ENCODE data around the gene CBY1. TPM values are rescaled to one million over a fixed set of nuclear protein-coding genes. Genes with fewer than 3 reads are reported as not detected.

CBY1 gene
- total RNA-seq, 4 donors from 2014 or later, result 14.9 to 33.8 (median 17.4) TPM

GRCh38 chr22:38716826-38717225 lies 60.4 kb downstream of the CBY1 start:
- no peak for TF ChIP-seq CTCF (IDR thresholded peaks at IDR 0.05; ENCODE audit: low read depth)

- TF ChIP-seq CTCF (IDR thresholded peaks at IDR 0.05; ENCODE audit: low read depth), result no peak
Measured at GRCh38 chr22:38717244-38717643, 60.8 kb downstream of the CBY1 start.

GRCh38 chr22:38718414-38718813 lies 62.0 kb downstream of the CBY1 start:
- no peak for TF ChIP-seq CTCF (IDR thresholded peaks at IDR 0.05; ENCODE audit: low read depth)

- no peak for TF ChIP-seq CTCF (IDR thresholded peaks at IDR 0.05; ENCODE audit: low read depth)
Measured at GRCh38 chr22:38719196-38719595, 62.8 kb downstream of the CBY1 start.

GRCh38 chr22:38720350-38720749 lies 63.9 kb downstream of the CBY1 start:
- no peak for TF ChIP-seq CTCF (IDR thresholded peaks at IDR 0.05; ENCODE audit: low read depth)

- no peak for TF ChIP-seq CTCF (IDR thresholded peaks at IDR 0.05; ENCODE audit: low read depth)
Measured at GRCh38 chr22:38721551-38721950, 65.1 kb downstream of the CBY1 start.

Other genes with a start within 250 kb of the CBY1 start
- not detected for gene KCNJ4, start 201.4 kb upstream of the CBY1 start, total RNA-seq
- 10 to 100 TPM; 12.8 to 32.0 (median 20.1) TPM for gene KDELR3, start 188.5 kb upstream of the CBY1 start, total RNA-seq
- 100 to 1,000 TPM; 390 to 637 (median 507) TPM for gene DDX17, start 150.3 kb upstream of the CBY1 start, total RNA-seq
- 1 to 10 TPM in 2 of 4 donors, not detected in 2; 2.9 to 5.1 TPM for gene DMC1, start 86.5 kb upstream of the CBY1 start, total RNA-seq
- 1 to 10 TPM in 1 of 4 donors, under 1 TPM in 1, not detected in 2; 0.88 to 1.9 TPM for gene FAM227A, start 246 bp upstream of the CBY1 start, total RNA-seq
- gene TOMM22, start 25.3 kb downstream of the CBY1 start, total RNA-seq, result 10 to 100 TPM; 26.6 to 52.2 (median 30.0) TPM
- 10 to 100 TPM; 35.9 to 59.2 (median 50.0) TPM for gene JOSD1, start 44.3 kb downstream of the CBY1 start, total RNA-seq
- 10 to 100 TPM; 15.7 to 35.2 (median 30.0) TPM for gene GTPBP1, start 49.3 kb downstream of the CBY1 start, total RNA-seq
- gene SUN2, start 99.4 kb downstream of the CBY1 start, total RNA-seq, result 100 to 1,000 TPM; 177 to 749 (median 361) TPM
- 10 to 100 TPM in 2 of 4 donors, 1 to 10 TPM in 2; 5.8 to 14.3 (median 8.8) TPM for gene DNAL4, start 137.5 kb downstream of the CBY1 start, total RNA-seq
- 1 to 10 TPM; 2.0 to 5.3 (median 3.6) TPM for gene NPTXR, start 187.4 kb downstream of the CBY1 start, total RNA-seq
- 10 to 100 TPM in 3 of 4 donors, 1 to 10 TPM in 1; 9.3 to 28.8 (median 15.9) TPM for gene CBX6, start 215.6 kb downstream of the CBY1 start, total RNA-seq